Frontal cortex (tissue), 4 donors: ENCODE data around the gene AOC1. TPM values are rescaled to one million over a fixed set of nuclear protein-coding genes. Genes with fewer than 3 reads are reported as not detected.
A peak's percentile ranks its signal among the peaks of the same experiment; 100 is the strongest.
"Not testable (repeated sequence)": the region's sequence is repeated elsewhere in the genome, so short reads cannot be mapped to it uniquely, and the experiment has no call there.

Experiments
- DNase-seq, 2 donors: peaks; one replicate each; pipeline ENCODE4 v3.0.0; 2012; ENCODE audit warnings: low spot score in 2 of 2
- FAIRE-seq: peaks from 2 replicates; lab custom pipeline; 2012; peaks lifted over from hg19 to GRCh38; lab: Jason Lieb, UNC
- total RNA-seq: library from RNA; depleted of rRNA; stranded (reverse); fragments of >200 nt; gene quantifications from one replicate; pipeline ENCODE4 v1.2.3, GENCODE V29; 2014
- donor health status: control.
- donor health status: control.
- donor health status: control.

The AOC1 gene
- total RNA-seq, 1 donor from 2014 or later = not detected

- FAIRE-seq (no peak), DNase-seq (no peak)
Measured at GRCh38 chr7:150881189-150881588, 28.9 kb downstream of the AOC1 start.

GRCh38 chr7:150890853-150891584 is 38.7 kb downstream of the AOC1 start:
- DNase-seq (no peak), FAIRE-seq (no peak)

- FAIRE-seq = no peak
Measured at GRCh38 chr7:150891740-150892139, 39.4 kb downstream of the AOC1 start.

GRCh38 chr7:150895809-150896208 is 43.5 kb downstream of the AOC1 start:
- FAIRE-seq = no peak
- DNase-seq = no peak

More at GRCh38 chr7:150891740-150892139, 39.4 kb downstream of the AOC1 start:
- DNase-seq = no peak

- DNase-seq (no peak), FAIRE-seq (no peak)
Measured at GRCh38 chr7:150896562-150897209, 44.4 kb downstream of the AOC1 start.

GRCh38 chr7:150897502-150898474 is 45.5 kb downstream of the AOC1 start:
- no peak for FAIRE-seq
- no peak for DNase-seq

- DNase-seq (peak; percentile 41 to 78), FAIRE-seq (no peak)
Measured at GRCh38 chr7:150898475-150899011, 46.2 kb downstream of the AOC1 start.

- DNase-seq (no peak), FAIRE-seq (no peak)
Measured at GRCh38 chr7:150900675-150901074, 48.4 kb downstream of the AOC1 start.

- FAIRE-seq = no peak
- no peak for DNase-seq
Measured at GRCh38 chr7:150901160-150902035, 49.1 kb downstream of the AOC1 start.

- no peak for FAIRE-seq
- DNase-seq = no peak
Measured at GRCh38 chr7:150902078-150903033, 50.0 kb downstream of the AOC1 start.

GRCh38 chr7:150903606-150904005 is 51.3 kb downstream of the AOC1 start:
- peak; percentile 33 to 55 for DNase-seq

GRCh38 chr7:150904011-150904909 is 51.9 kb downstream of the AOC1 start:
- DNase-seq (no peak), FAIRE-seq (no peak)

More at GRCh38 chr7:150903606-150904005, 51.3 kb downstream of the AOC1 start:
- no peak for FAIRE-seq

- FAIRE-seq (no peak), DNase-seq (no peak)
Measured at GRCh38 chr7:150908173-150908572, 55.9 kb downstream of the AOC1 start.

- FAIRE-seq (no peak), DNase-seq (no peak)
Measured at GRCh38 chr7:150909200-150909995, 57.1 kb downstream of the AOC1 start.

- FAIRE-seq, DNase-seq: not testable (repeated sequence)
Measured at GRCh38 chr7:150910305-150910995, 58.1 kb downstream of the AOC1 start.
